ENCODE data around the gene USP40. TPM values are rescaled to one million over a fixed set of nuclear protein-coding genes. Genes with fewer than 3 reads are reported as not detected.

The USP40 gene
- total and polyA plus RNA-seq, 2 of the 8 experiments (the other 6 are each of a cell fraction or from before 2014, with no cell fraction given): 12.0 to 15.7 TPM

DNA sequence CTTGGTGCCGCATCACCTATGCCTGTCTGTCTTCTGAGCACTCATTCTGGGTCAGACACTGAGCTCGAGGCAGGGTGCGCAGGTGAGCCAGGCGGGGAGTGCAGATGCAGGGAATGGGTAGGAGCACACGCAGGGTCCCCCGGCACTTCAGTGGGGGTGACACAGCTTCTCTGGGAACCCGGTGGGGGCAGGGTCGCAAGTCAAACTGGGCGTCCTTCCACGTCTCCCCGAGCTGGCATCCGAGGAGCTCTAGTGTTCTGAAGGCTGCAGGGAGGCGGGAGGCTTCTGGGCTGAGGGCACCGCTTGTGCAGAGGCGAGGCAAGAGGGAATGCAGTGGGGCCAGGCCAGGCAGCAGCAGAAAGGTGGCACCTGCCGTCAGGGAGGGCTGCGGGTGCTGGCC, 126.3 kb downstream of the USP40 start:
- Histone ChIP-seq H3K4me2 (ENCODE audit: insufficient read depth in 1 of 2, low read depth in 2 of 2, low read length in 2 of 2) (no peak overlapping the region), H3K14ac (ENCODE audit: insufficient read length) (no peak overlapping the region), H3K56ac (replicated peaks; ENCODE audit: insufficient read length, low read depth, low read length) (no peak overlapping the region), H3K9ac (replicated peaks in 1 of 4; ENCODE audit: extremely low read depth in 1 of 4, low read depth in 3 of 4, low read length in 3 of 4) (no peak overlapping the region), H3K4me1 (replicated peaks in 1 of 4; ENCODE audit: control insufficient read depth in 3 of 4, insufficient read depth in 4 of 4, low read length in 3 of 4) (no peaks in the 10 kb centered on the region), H2BK12ac (ENCODE audit: low read depth, low read length) (no peak overlapping the region), H3K36me3 (ENCODE audit: control insufficient read depth in 2 of 4, insufficient read depth in 4 of 4, low read length in 3 of 4) (no peaks in the 10 kb centered on the region; a peak in 2 of 8 replicates), H3K23ac (ENCODE audit: insufficient read length) (no peak overlapping the region), H2BK20ac (ENCODE audit: low read length) (no peak overlapping the region), H3K9me3 (ENCODE audit: insufficient read depth in 2 of 2, low read depth in 1 of 2, low read length in 1 of 2) (no peaks in the 10 kb centered on the region), H3K23me2 (ENCODE audit: low read depth, low read length) (no peaks in the 10 kb centered on the region), H2BK5ac (ENCODE audit: low read depth, low read length) (no peak overlapping the region; the same call in 1 of the 2 replicates), H2BK15ac (ENCODE audit: low read length) (no peak overlapping the region), H3K4me3 (ENCODE audit: extremely low read depth in 1 of 4, insufficient read depth in 2 of 4, low read depth in 3 of 4, low read length in 4 of 4) (no peak overlapping the region), H2AK5ac (ENCODE audit: low read depth, low read length) (no peak overlapping the region), H3K79me2 (ENCODE audit: control insufficient read depth in 1 of 2, insufficient read depth in 2 of 2, low read length in 2 of 2) (no peaks in the 10 kb centered on the region), H3K27me3 (replicated peaks in 1 of 4; ENCODE audit: control insufficient read depth in 3 of 4, extremely low read depth in 1 of 4, insufficient read depth in 3 of 4, low read length in 3 of 4) (no peaks in the 10 kb centered on the region), H2BK120ac (replicated peaks; ENCODE audit: low read depth, low read length) (no peak overlapping the region), H4K91ac (replicated peaks; ENCODE audit: insufficient read length, low read length) (no peak overlapping the region), H3K79me1 (ENCODE audit: low read depth, low read length) (no peaks in the 10 kb centered on the region), H3K18ac (ENCODE audit: extremely low read depth, low read length) (no peak overlapping the region), H4K5ac (ENCODE audit: insufficient read length, low read depth, low read length) (no peak overlapping the region), H3K27ac (ENCODE audit: low read depth, low read length) (no peak overlapping the region), H3K4ac (replicated peaks; ENCODE audit: insufficient read length, low read depth, low read length) (no peak overlapping the region), H4K8ac (ENCODE audit: extremely low read depth, insufficient read depth, low read length) (no peak overlapping the region), H2AFZ (ENCODE audit: low read length) (no peak overlapping the region), H4K20me1 (replicated peaks in 1 of 2; ENCODE audit: control insufficient read depth in 1 of 2, insufficient read depth in 2 of 2, low read length in 2 of 2) (peaks cover 3 to 11% of the 10 kb centered on the region in 2 experiments)
- ChIA-PET POLR2A (ENCODE audit: partially characterized antibody) (no interaction called here), CTCF (ENCODE audit: partially characterized antibody) (interaction anchor here (0.7 to 7.7 kb wide), 8 partner anchors 8 to 119 kb away, joined by 3 to 77 read pairs (median 4); no protein-coding TSS in a partner anchor)
- 85% methylated on average over 17 of the region's 17 CpGs; no CpG with 5 or more reads in 1 of the 2 experiments for WGBS, 2 experiments (ENCODE audit: extremely low coverage in 1 of 2, insufficient coverage in 1 of 2, insufficient read length in 1 of 2, insufficient replicate concordance in 2 of 2, low coverage in 1 of 2, low lambda C conversion rate in 2 of 2, missing lambda C conversion rate in 1 of 2)
- DNase-seq (ENCODE audit: low read depth in 1 of 2, low spot score in 2 of 2) (no peak), FAIRE-seq (no peak)
- TF ChIP-seq, protein P1, sequence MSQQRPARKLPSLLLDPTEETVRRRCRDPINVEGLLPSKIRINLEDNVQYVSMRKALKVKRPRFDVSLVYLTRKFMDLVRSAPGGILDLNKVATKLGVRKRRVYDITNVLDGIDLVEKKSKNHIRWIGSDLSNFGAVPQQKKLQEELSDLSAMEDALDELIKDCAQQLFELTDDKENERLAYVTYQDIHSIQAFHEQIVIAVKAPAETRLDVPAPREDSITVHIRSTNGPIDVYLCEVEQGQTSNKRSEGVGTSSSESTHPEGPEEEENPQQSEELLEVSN (IDR thresholded peaks at IDR 0.05): no peak
- TF ChIP-seq RNF2 (IDR thresholded peaks at IDR 0.05; ENCODE audit: borderline replicate concordance, low read depth, low read length, missing control alignments, poor library complexity, severe bottlenecking): no peak
- no peak for TF ChIP-seq CBX5 (IDR thresholded peaks at IDR 0.05; ENCODE audit: low read depth, low read length)
